ENCODE measurements around the gene SDR39U1.
"Not testable (repeated sequence)": the region's sequence is repeated elsewhere in the genome, so short reads cannot be mapped to it uniquely, and the experiment has no call there.

SDR39U1 gene

GRCh38 chr14:24473211-24473610 lies 30.6 kb upstream of the SDR39U1 start:
- no peak for TF ChIP-seq CTCF (IDR thresholded peaks at IDR 0.05; ENCODE audit: low read depth, low read length)

GRCh38 chr14:24470450-24470849 lies 27.9 kb upstream of the SDR39U1 start:
- not testable (repeated sequence) for DNase-seq (ENCODE audit: low read depth in 2 of 2); H3K4me3 ChIP-seq (replicated peaks in 1 of 2; ENCODE audit: low read depth in 2 of 2, low read length in 2 of 2)

More at GRCh38 chr14:24473211-24473610, 30.6 kb upstream of the SDR39U1 start:
- no peak for DNase-seq (ENCODE audit: low read depth in 2 of 2)
- H3K4me3 ChIP-seq (replicated peaks in 1 of 2; ENCODE audit: low read depth in 2 of 2, low read length in 2 of 2) = no peak overlapping the region

- no peak for DNase-seq (ENCODE audit: low read depth in 2 of 2)
- no peak overlapping the region for H3K4me3 ChIP-seq (replicated peaks in 1 of 2; ENCODE audit: low read depth in 2 of 2, low read length in 2 of 2)
- TF ChIP-seq CTCF (IDR thresholded peaks at IDR 0.05; ENCODE audit: low read depth, low read length) = no peak
Observed at GRCh38 chr14:24465805-24466204, 23.2 kb upstream of the SDR39U1 start.

GRCh38 chr14:24465368-24465767 lies 22.8 kb upstream of the SDR39U1 start:
- DNase-seq (ENCODE audit: low read depth in 2 of 2) = no peak
- H3K4me3 ChIP-seq (replicated peaks in 1 of 2; ENCODE audit: low read depth in 2 of 2, low read length in 2 of 2) = no peak overlapping the region
- no peak for TF ChIP-seq CTCF (IDR thresholded peaks at IDR 0.05; ENCODE audit: low read depth, low read length)

- no peak for TF ChIP-seq CTCF (IDR thresholded peaks at IDR 0.05; ENCODE audit: low read depth, low read length)
Observed at GRCh38 chr14:24463884-24464785, 21.6 kb upstream of the SDR39U1 start.

GRCh38 chr14:24463017-24463883 lies 20.7 kb upstream of the SDR39U1 start:
- no peak overlapping the region for H3K4me3 ChIP-seq (replicated peaks in 1 of 2; ENCODE audit: low read depth in 2 of 2, low read length in 2 of 2)
- no peak for DNase-seq (ENCODE audit: low read depth in 2 of 2)
- no peak for TF ChIP-seq CTCF (IDR thresholded peaks at IDR 0.05; ENCODE audit: low read depth, low read length)

More at GRCh38 chr14:24463884-24464785, 21.6 kb upstream of the SDR39U1 start:
- H3K4me3 ChIP-seq (replicated peaks in 1 of 2; ENCODE audit: low read depth in 2 of 2, low read length in 2 of 2) = no peak overlapping the region
- DNase-seq (ENCODE audit: low read depth in 2 of 2) = no peak

GRCh38 chr14:24461336-24461735 lies 18.8 kb upstream of the SDR39U1 start:
- DNase-seq (ENCODE audit: low read depth in 2 of 2) = no peak
- TF ChIP-seq CTCF (IDR thresholded peaks at IDR 0.05; ENCODE audit: low read depth, low read length) = no peak
- no peak overlapping the region for H3K4me3 ChIP-seq (replicated peaks in 1 of 2; ENCODE audit: low read depth in 2 of 2, low read length in 2 of 2)

Data from cardiac fibroblast (primary cell).